Ovary (tissue), 3 donors: ENCODE data around the gene NR5A2.

Experiments
- EP300 ChIP-seq: sonication (generic); formaldehyde crosslinking; IDR thresholded peaks from one replicate; pipeline ENCODE4 v1.6.1; 2017; ENCODE audit warnings: antibody characterized with exemption
- POLR2A ChIP-seq: fragments of 450-650 bp; IDR thresholded peaks from one replicate; pipeline ENCODE4 v1.6.1; 2017; ENCODE audit warnings: antibody characterized with exemption, mild to moderate bottlenecking, moderate library complexity
- TF ChIP-seq, protein P1 (sequence below), 3 donors: fragments of 450-650 bp in 2 of 3; fragments of 200-600 bp in 1 of 3; IDR thresholded peaks; one replicate each; pipeline versions ENCODE4 v1.5.1 to v1.8.0; 2016 to 2022; ENCODE audit warnings: antibody characterized with exemption in 3 of 3, mild to moderate bottlenecking in 1 of 3
- donor health status: DM: no; HTN: no; CAD: no.

DNA sequence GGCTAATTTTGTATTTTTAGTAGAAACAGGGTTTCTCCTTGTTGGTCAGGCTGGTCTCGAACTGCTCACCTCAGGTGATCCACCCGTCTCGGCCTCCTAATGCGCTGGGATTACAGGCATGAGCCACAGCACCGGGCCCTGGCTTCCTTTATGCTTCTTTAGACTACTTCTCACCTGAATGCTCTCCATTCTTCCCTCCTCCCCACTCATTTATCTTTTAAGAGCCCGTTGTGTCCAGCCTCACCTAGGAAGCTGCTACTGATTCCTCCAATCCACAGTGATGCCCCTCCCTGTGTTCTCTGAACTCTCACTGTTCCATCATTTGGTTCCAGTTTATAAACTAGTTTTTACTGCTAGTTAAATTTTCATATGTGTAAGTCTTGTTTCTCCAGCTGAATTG lies 44.9 kb upstream of the NR5A2 start:
- TF ChIP-seq, protein P1, sequence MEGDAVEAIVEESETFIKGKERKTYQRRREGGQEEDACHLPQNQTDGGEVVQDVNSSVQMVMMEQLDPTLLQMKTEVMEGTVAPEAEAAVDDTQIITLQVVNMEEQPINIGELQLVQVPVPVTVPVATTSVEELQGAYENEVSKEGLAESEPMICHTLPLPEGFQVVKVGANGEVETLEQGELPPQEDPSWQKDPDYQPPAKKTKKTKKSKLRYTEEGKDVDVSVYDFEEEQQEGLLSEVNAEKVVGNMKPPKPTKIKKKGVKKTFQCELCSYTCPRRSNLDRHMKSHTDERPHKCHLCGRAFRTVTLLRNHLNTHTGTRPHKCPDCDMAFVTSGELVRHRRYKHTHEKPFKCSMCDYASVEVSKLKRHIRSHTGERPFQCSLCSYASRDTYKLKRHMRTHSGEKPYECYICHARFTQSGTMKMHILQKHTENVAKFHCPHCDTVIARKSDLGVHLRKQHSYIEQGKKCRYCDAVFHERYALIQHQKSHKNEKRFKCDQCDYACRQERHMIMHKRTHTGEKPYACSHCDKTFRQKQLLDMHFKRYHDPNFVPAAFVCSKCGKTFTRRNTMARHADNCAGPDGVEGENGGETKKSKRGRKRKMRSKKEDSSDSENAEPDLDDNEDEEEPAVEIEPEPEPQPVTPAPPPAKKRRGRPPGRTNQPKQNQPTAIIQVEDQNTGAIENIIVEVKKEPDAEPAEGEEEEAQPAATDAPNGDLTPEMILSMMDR (IDR thresholded peaks at IDR 0.05): no peak
- TF ChIP-seq POLR2A (no peak), EP300 (no peak)
